BE2C (cell line): ENCODE data around the gene TNMD.

ENCODE experiments used
- DNase-seq: peaks from one replicate; pipeline ENCODE4 v3.0.0-alpha.2; 2020
- H3K27me3 ChIP-seq: fragments of 250-450 bp; sonication (Bioruptor Pico); 2 replicates; pipeline ENCODE4 v1.5.1; 2020; ENCODE audit warnings: mild to moderate bottlenecking
- H3K36me3 ChIP-seq: fragments of 250-450 bp; sonication (Bioruptor Pico); 2 replicates; pipeline ENCODE4 v1.5.1; 2020; ENCODE audit warnings: mild to moderate bottlenecking
- H3K4me1 ChIP-seq: fragments of 250-450 bp; sonication (Bioruptor Pico); 2 replicates; pipeline ENCODE4 v1.5.1; 2020
- H3K4me3 ChIP-seq: 2 replicates; pipeline ENCODE4 v1.5.1; 2011; ENCODE audit warnings: low read depth, low read length
- H3K9me3 ChIP-seq: fragments of 250-450 bp; sonication (Bioruptor Pico); 2 replicates; pipeline ENCODE4 v1.5.1; 2020
- CTCF ChIP-seq: IDR thresholded peaks from 2 replicates; pipeline ENCODE4 v1.5.1; 2012; ENCODE audit warnings: mild to moderate bottlenecking, low read depth, low read length

Gene TNMD

GRCh38 chrX:100609591-100609990 is 24.9 kb downstream of the TNMD start:
- H3K4me3 ChIP-seq = no peak overlapping the region

GRCh38 chrX:100611951-100612350 is 27.2 kb downstream of the TNMD start:
- Histone ChIP-seq H3K4me1 (no peaks in the 10 kb centered on the region), H3K4me3 (no peak overlapping the region), H3K27me3 (no peaks in the 10 kb centered on the region), H3K9me3 (no peaks in the 10 kb centered on the region), H3K36me3 (no peaks in the 10 kb centered on the region)
- no peak for TF ChIP-seq CTCF
- no peak for DNase-seq

More at GRCh38 chrX:100609591-100609990, 24.9 kb downstream of the TNMD start:
- no peak for TF ChIP-seq CTCF
- Histone ChIP-seq H3K36me3 (no peaks in the 10 kb centered on the region), H3K9me3 (no peaks in the 10 kb centered on the region), H3K27me3 (no peaks in the 10 kb centered on the region), H3K4me1 (no peaks in the 10 kb centered on the region)
- DNase-seq = no peak

- Histone ChIP-seq H3K36me3 (no peaks in the 10 kb centered on the region), H3K9me3 (no peaks in the 10 kb centered on the region), H3K4me1 (no peaks in the 10 kb centered on the region), H3K27me3 (no peaks in the 10 kb centered on the region), H3K4me3 (no peak overlapping the region)
- TF ChIP-seq CTCF = peak; percentile 35
- DNase-seq = no peak
Observed at GRCh38 chrX:100615005-100615404, 30.3 kb downstream of the TNMD start.

- DNase-seq = no peak
- Histone ChIP-seq H3K9me3 (no peaks in the 10 kb centered on the region), H3K36me3 (no peaks in the 10 kb centered on the region), H3K27me3 (no peaks in the 10 kb centered on the region), H3K4me3 (no peak overlapping the region), H3K4me1 (no peaks in the 10 kb centered on the region)
- TF ChIP-seq CTCF = no peak
Observed at GRCh38 chrX:100623001-100623400, 38.3 kb downstream of the TNMD start.

- Histone ChIP-seq H3K4me1 (no peaks in the 10 kb centered on the region), H3K9me3 (no peaks in the 10 kb centered on the region), H3K4me3 (no peak overlapping the region), H3K27me3 (no peaks in the 10 kb centered on the region), H3K36me3 (no peaks in the 10 kb centered on the region)
- TF ChIP-seq CTCF = no peak
- DNase-seq = no peak
Observed at GRCh38 chrX:100625985-100626491, 41.3 kb downstream of the TNMD start.

GRCh38 chrX:100635040-100635439 is 50.3 kb downstream of the TNMD start:
- Histone ChIP-seq H3K4me1 (no peaks in the 10 kb centered on the region), H3K4me3 (no peak overlapping the region), H3K36me3 (no peaks in the 10 kb centered on the region), H3K27me3 (no peaks in the 10 kb centered on the region), H3K9me3 (no peaks in the 10 kb centered on the region)
- no peak for TF ChIP-seq CTCF
- no peak for DNase-seq
